ENCODE data around the gene CXCL10. TPM values are rescaled to one million over a fixed set of nuclear protein-coding genes. Genes with fewer than 3 reads are reported as not detected.

Gene CXCL10
- total RNA-seq, 2 experiments from 2014 or later, result not detected

DNA sequence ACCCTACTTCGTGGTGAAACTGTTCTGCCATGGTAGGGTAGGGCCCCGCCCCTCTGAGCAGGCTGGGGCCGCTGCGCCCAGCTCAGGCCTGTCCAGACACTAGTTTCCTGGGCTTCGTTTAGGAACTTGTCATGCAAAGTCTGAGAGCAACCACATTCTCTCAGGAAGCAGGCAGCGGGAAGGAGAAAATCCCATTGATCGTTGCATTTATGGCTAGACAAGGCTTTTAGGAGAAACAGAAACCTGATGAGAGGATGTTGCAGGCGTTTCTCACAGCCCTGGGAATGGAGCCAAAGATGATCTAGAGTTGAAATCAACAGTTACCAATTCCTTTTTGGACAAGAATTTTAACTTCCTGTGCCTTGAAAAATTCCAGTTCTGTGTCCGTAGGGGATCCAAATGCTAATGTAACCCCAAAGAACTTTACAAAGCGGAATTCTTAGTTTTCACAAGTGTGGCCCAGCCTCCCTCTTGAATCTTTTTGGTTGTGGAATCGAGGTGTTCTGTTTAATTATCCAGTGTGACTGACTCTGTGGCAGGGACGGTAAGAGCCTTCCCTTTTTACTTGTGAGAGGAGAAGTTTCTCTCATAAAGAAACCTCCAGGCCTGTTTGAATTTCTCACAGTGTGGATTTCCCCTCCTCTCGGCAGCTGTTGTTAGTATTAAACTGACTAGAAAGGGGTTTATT, 11.5 kb downstream of the CXCL10 start:
- Mint-ChIP-seq H3K4me3 (no peak overlapping the region), H3K27me3 (peaks cover 9% of the 10 kb centered on the region), H3K27ac (no peak overlapping the region), H3K36me3 (ENCODE audit: low read depth) (no peaks in the 10 kb centered on the region), H3K4me1 (ENCODE audit: low read depth) (no peaks in the 10 kb centered on the region), H3K9me3 (no peaks in the 10 kb centered on the region)
- intact Hi-C loops (cut with DNase I, micrococcal nuclease), result no loop called here
- Histone ChIP-seq H3K4me3 (ENCODE audit: low read length) (no peak overlapping the region), H3K36me3 (ENCODE audit: insufficient read depth, low read length) (no peaks in the 10 kb centered on the region), H3K27ac (ENCODE audit: low read depth in 1 of 2, low read length in 2 of 2) (no peak overlapping the region), H3K9me3 (ENCODE audit: control insufficient read depth in 1 of 2, insufficient read depth in 1 of 2, low read length in 2 of 2) (peaks cover 0 to 8% of the 10 kb centered on the region in 2 experiments), H3K27me3 (ENCODE audit: control insufficient read depth in 1 of 2, insufficient read depth in 2 of 2, low read length in 2 of 2) (no peaks in the 10 kb centered on the region), H3K4me1 (ENCODE audit: insufficient read depth, low read length) (no peaks in the 10 kb centered on the region)
- ChIA-PET POLR2A (no interaction called here), CTCF (interaction anchor here (1.3 kb wide), 1 partner anchor 16 kb away, joined by 4 read pairs; no protein-coding TSS in a partner anchor)
- DNase-seq (no peak), ATAC-seq (ENCODE audit: poor library complexity) (no peak)
- TF ChIP-seq, protein P1, sequence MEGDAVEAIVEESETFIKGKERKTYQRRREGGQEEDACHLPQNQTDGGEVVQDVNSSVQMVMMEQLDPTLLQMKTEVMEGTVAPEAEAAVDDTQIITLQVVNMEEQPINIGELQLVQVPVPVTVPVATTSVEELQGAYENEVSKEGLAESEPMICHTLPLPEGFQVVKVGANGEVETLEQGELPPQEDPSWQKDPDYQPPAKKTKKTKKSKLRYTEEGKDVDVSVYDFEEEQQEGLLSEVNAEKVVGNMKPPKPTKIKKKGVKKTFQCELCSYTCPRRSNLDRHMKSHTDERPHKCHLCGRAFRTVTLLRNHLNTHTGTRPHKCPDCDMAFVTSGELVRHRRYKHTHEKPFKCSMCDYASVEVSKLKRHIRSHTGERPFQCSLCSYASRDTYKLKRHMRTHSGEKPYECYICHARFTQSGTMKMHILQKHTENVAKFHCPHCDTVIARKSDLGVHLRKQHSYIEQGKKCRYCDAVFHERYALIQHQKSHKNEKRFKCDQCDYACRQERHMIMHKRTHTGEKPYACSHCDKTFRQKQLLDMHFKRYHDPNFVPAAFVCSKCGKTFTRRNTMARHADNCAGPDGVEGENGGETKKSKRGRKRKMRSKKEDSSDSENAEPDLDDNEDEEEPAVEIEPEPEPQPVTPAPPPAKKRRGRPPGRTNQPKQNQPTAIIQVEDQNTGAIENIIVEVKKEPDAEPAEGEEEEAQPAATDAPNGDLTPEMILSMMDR (IDR thresholded peaks at IDR 0.05), result no peak

GRCh38 chr4:76011018-76011670, 12.2 kb downstream of the CXCL10 start:
- no peak overlapping the region for H3K27ac ChIP-seq (ENCODE audit: low read depth in 1 of 2, low read length in 2 of 2)
- H3K27me3 ChIP-seq (ENCODE audit: control insufficient read depth in 1 of 2, insufficient read depth in 2 of 2, low read length in 2 of 2), result no peaks in the 10 kb centered on the region
- no peak overlapping the region for H3K27ac Mint-ChIP-seq
- peaks cover 0 to 8% of the 10 kb centered on the region in 2 experiments for H3K9me3 ChIP-seq (ENCODE audit: control insufficient read depth in 1 of 2, insufficient read depth in 1 of 2, low read length in 2 of 2)
- TF ChIP-seq, protein P1 (IDR thresholded peaks at IDR 0.05), result no peak
- ChIA-PET POLR2A (no interaction called here), CTCF (no interaction called here)
- no peaks in the 10 kb centered on the region for H3K4me1 Mint-ChIP-seq (ENCODE audit: low read depth)
- H3K9me3 Mint-ChIP-seq, result no peaks in the 10 kb centered on the region
- H3K27me3 Mint-ChIP-seq, result peaks cover 11% of the 10 kb centered on the region
- no peaks in the 10 kb centered on the region for H3K36me3 ChIP-seq (ENCODE audit: insufficient read depth, low read length)
- DNase-seq (no peak), ATAC-seq (ENCODE audit: poor library complexity) (no peak)
- no peaks in the 10 kb centered on the region for H3K4me1 ChIP-seq (ENCODE audit: insufficient read depth, low read length)
- H3K4me3 Mint-ChIP-seq, result no peak overlapping the region
- H3K36me3 Mint-ChIP-seq (ENCODE audit: low read depth), result no peaks in the 10 kb centered on the region
- no peak overlapping the region for H3K4me3 ChIP-seq (ENCODE audit: low read length)
- intact Hi-C loops (cut with DNase I, micrococcal nuclease), result no loop called here

DNA sequence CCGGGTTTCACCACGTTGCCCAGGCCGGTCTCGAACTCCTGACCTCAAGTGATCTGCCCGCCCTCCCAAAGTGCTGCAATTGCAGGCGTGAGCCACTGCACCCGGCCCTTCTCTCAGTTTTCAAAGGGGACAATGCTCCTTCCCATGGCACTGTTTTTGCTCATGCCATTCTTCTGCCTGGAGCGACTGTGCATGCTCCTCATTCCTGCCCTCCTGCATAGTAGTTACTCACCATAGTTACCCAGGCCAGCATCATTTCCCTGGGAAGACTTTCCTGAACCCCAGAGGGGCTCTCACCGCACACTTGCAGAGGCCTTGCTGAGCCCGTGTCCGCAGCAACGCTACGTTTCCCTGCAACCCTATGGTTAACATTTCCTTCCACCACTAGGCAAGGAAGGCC, 12.7 kb downstream of the CXCL10 start:
- Mint-ChIP-seq H3K36me3 (ENCODE audit: low read depth) (no peaks in the 10 kb centered on the region), H3K4me3 (no peak overlapping the region), H3K9me3 (no peaks in the 10 kb centered on the region), H3K27me3 (peaks cover 15% of the 10 kb centered on the region), H3K27ac (no peak overlapping the region), H3K4me1 (ENCODE audit: low read depth) (no peaks in the 10 kb centered on the region)
- ATAC-seq (ENCODE audit: poor library complexity) (no peak), DNase-seq (no peak)
- TF ChIP-seq, protein P1 (IDR thresholded peaks at IDR 0.05), result no peak
- Histone ChIP-seq H3K4me1 (ENCODE audit: insufficient read depth, low read length) (no peaks in the 10 kb centered on the region), H3K4me3 (ENCODE audit: low read length) (no peak overlapping the region), H3K36me3 (ENCODE audit: insufficient read depth, low read length) (no peaks in the 10 kb centered on the region), H3K27me3 (ENCODE audit: control insufficient read depth in 1 of 2, insufficient read depth in 2 of 2, low read length in 2 of 2) (no peaks in the 10 kb centered on the region), H3K27ac (ENCODE audit: low read depth in 1 of 2, low read length in 2 of 2) (no peak overlapping the region), H3K9me3 (ENCODE audit: control insufficient read depth in 1 of 2, insufficient read depth in 1 of 2, low read length in 2 of 2) (peaks cover 0 to 8% of the 10 kb centered on the region in 2 experiments)
- ChIA-PET CTCF (no interaction called here), POLR2A (no interaction called here)
- intact Hi-C loops (cut with DNase I, micrococcal nuclease), result no loop called here
